HL-60 (cell line): ENCODE results near the gene SLC6A18.

Experiments used
- GABPA ChIP-seq: IDR thresholded peaks from 2 replicates; pipeline ENCODE4 v1.6.1; 2012; ENCODE audit warnings: low read depth
- TF ChIP-seq, protein P1 (sequence below): IDR thresholded peaks from one replicate; pipeline ENCODE4 v1.5.1; 2011; ENCODE audit warnings: low read length, control low read depth, inconsistent platforms; ENCODE audit not compliant: insufficient read depth

DNA sequence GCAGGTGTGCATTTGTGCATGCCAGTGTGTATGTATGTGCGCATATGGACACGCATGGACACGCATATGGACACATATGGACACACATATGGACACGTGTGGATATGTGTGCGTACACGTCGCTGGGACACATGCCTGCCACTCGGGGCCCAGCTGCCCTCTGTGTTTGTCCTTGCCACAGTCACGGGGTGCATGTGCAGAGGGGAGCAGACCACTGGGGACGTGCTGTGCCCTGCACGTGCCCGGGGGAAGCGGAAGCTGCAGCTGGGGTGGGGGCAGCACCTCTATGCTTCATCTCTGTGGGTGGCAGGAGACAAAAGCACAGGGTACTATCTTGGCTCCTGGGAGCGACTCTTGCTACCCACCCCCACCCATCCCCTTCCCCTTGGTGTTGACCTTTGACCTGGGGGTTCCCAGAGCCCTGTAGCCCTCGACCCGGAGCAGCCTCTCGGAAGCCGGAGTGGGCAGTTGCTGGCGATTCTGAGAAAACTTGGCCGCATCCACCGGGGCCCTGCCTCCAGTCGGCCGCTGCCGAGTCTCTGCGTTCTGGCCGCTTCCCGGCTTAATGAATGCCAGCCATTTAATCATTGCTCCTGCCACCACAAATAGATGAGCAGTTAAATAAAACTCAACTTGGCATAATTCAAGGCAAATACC lies 2.4 kb upstream of the SLC6A18 start:
- TF ChIP-seq, protein P1, sequence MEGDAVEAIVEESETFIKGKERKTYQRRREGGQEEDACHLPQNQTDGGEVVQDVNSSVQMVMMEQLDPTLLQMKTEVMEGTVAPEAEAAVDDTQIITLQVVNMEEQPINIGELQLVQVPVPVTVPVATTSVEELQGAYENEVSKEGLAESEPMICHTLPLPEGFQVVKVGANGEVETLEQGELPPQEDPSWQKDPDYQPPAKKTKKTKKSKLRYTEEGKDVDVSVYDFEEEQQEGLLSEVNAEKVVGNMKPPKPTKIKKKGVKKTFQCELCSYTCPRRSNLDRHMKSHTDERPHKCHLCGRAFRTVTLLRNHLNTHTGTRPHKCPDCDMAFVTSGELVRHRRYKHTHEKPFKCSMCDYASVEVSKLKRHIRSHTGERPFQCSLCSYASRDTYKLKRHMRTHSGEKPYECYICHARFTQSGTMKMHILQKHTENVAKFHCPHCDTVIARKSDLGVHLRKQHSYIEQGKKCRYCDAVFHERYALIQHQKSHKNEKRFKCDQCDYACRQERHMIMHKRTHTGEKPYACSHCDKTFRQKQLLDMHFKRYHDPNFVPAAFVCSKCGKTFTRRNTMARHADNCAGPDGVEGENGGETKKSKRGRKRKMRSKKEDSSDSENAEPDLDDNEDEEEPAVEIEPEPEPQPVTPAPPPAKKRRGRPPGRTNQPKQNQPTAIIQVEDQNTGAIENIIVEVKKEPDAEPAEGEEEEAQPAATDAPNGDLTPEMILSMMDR: no peak
- TF ChIP-seq GABPA: no peak
